ENCODE data around the gene NT5C.

NT5C gene

DNA sequence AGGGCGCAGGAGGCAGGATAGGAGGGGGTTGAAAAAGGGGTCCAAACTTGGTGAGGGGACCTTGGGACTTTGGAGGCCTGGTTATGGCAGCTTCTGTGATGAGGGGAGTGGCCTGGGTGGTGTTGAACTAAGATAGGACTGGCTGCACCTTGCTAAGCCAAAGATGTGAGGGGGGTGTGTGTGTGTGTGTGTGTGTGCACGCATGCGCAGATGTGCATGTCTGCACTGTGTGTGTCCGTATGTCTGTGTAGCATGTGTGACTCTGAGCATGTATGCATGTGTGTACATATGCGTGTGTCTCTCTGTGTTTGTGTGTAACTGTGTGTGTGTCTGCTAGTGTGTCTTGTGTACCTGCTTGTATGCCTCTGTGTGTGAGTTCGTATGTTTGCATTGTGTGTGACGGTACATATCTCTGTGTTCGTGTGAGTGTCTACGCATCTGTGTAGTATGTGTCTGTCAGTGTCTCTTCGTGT, 39.7 kb downstream of the NT5C start:
- Histone ChIP-seq H3K4me1 (ENCODE audit: control insufficient read depth, insufficient read depth, low read length, poor library complexity, severe bottlenecking) (peaks cover 24% of the 10 kb centered on the region), H3K4me3 (ENCODE audit: extremely low read depth, insufficient read depth, low read length, poor library complexity, severe bottlenecking) (no peak overlapping the region), H3K9me3 (ENCODE audit: control insufficient read depth, low read length) (no peaks in the 10 kb centered on the region), H3K36me3 (ENCODE audit: control insufficient read depth, insufficient read depth, low read length) (no peaks in the 10 kb centered on the region), H3K27ac (ENCODE audit: low read depth, low read length, severe bottlenecking) (no peak overlapping the region)
- 84 to 87% methylated on average over 8 of the region's 10 CpGs for WGBS, 2 experiments (ENCODE audit: insufficient coverage in 2 of 2)

DNA sequence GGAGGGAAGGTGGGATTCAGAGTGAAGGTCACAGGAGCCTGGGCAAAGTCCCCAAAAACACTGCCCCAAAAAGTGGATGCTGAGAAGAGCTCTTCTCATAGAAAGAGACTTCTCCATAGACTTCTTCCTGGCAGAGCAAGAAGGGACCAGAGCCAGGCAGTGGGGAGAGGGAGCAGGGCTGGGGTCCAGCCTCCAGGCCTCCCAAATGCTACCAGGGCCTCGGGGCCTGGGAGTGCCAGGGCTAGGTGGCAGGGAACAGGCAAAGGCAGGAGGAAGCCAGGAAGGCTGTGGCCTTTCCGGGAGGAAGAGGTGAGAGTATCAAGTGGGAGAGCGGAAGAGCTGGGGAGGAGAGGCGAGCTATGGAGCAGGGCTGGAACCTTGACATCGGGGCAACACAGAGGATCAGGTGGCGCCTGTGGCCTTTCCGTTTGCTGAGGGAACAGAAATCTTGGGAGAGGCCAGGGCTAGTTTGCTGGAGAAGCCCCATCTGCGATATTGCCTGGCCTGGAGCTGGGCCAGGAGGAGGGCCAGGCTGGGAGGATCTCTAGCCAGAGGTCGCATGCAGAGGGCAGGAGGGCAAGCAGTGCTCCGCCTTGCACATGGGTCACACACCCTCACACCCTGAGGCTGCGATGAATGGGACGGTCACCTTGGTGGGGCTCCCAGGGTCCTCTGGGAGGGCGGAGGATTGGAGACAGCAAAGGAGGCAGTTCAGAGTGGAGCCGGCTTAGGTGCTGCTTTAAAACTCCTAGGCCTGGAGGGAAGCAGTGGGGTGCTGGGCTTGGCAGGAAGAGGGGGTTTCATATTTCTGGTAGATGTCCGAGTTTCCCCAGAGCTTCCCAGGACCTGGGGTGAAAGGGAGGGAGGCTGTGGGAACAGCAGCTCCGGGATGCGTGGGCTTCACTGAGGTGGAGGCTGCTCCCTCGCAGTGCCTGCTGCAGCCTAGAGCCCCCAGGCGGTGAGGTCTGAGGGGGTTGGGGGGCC, 40.4 kb downstream of the NT5C start:
- Histone ChIP-seq H3K27ac (ENCODE audit: low read depth, low read length, severe bottlenecking) (no peak overlapping the region), H3K4me3 (ENCODE audit: extremely low read depth, insufficient read depth, low read length, poor library complexity, severe bottlenecking) (no peak overlapping the region), H3K36me3 (ENCODE audit: control insufficient read depth, insufficient read depth, low read length) (no peaks in the 10 kb centered on the region), H3K9me3 (ENCODE audit: control insufficient read depth, low read length) (no peaks in the 10 kb centered on the region), H3K4me1 (ENCODE audit: control insufficient read depth, insufficient read depth, low read length, poor library complexity, severe bottlenecking) (peaks cover 24% of the 10 kb centered on the region)
- 71 to 83% methylated on average over 9 to 17 of the region's 19 CpGs for WGBS, 2 experiments (ENCODE audit: insufficient coverage in 2 of 2)

DNA sequence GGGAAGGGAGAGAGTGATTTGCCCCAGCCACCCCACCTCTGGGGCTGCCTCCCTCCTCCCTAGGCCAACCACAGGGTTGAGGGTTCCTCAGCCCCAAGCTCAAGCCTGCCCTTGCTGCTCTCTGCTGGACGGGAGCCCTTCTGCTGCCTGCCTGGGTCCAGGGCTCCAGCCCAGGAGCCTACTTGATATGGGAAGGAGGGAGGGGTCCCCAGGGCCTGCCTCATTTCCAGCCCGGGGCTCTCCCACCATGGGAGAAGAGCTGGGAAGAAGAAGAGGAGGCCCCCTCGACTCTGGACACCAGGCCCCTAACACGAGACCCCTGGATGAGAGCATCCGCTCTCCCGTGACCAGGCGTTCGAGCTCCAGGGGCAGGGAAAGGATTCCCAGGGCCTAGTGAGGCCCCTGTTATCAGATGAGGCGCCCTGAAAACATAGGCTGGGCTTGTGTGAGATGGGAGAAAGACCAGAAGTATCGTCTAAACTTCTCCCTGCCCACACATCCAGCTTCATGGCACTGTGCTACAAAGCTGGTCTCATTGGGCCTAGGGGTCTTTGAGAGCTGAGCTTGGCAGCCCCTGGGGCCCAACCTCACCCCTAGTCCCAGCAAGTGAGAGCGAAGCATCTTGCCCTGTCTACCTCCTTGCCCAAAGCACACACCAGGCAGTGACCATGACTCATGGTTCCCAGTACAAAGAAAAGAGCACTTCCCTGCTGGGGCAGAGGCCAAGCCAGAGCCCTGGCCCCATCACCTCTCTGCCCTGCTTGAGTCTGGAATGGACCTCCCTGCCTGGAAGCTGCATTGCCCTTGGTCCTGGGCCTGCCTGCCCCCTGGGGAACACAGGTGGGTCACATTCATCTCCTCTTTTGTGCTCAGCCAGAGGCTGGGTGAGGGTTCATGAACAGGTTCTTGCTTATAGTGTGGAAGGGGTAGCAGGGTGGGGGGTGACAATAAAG, 42.8 kb downstream of the NT5C start:
- peak overlapping the region; percentile 62 for H3K4me3 ChIP-seq (ENCODE audit: extremely low read depth, insufficient read depth, low read length, poor library complexity, severe bottlenecking)
- no peaks in the 10 kb centered on the region for H3K36me3 ChIP-seq (ENCODE audit: control insufficient read depth, insufficient read depth, low read length)
- peak overlapping the region; percentile 87 for H3K27ac ChIP-seq (ENCODE audit: low read depth, low read length, severe bottlenecking)
- WGBS, 2 experiments (ENCODE audit: insufficient coverage in 2 of 2): 73% methylated on average over 8 to 9 of the region's 11 CpGs
- H3K4me1 ChIP-seq (ENCODE audit: control insufficient read depth, insufficient read depth, low read length, poor library complexity, severe bottlenecking): peaks cover 24% of the 10 kb centered on the region
- H3K9me3 ChIP-seq (ENCODE audit: control insufficient read depth, low read length): no peaks in the 10 kb centered on the region

DNA sequence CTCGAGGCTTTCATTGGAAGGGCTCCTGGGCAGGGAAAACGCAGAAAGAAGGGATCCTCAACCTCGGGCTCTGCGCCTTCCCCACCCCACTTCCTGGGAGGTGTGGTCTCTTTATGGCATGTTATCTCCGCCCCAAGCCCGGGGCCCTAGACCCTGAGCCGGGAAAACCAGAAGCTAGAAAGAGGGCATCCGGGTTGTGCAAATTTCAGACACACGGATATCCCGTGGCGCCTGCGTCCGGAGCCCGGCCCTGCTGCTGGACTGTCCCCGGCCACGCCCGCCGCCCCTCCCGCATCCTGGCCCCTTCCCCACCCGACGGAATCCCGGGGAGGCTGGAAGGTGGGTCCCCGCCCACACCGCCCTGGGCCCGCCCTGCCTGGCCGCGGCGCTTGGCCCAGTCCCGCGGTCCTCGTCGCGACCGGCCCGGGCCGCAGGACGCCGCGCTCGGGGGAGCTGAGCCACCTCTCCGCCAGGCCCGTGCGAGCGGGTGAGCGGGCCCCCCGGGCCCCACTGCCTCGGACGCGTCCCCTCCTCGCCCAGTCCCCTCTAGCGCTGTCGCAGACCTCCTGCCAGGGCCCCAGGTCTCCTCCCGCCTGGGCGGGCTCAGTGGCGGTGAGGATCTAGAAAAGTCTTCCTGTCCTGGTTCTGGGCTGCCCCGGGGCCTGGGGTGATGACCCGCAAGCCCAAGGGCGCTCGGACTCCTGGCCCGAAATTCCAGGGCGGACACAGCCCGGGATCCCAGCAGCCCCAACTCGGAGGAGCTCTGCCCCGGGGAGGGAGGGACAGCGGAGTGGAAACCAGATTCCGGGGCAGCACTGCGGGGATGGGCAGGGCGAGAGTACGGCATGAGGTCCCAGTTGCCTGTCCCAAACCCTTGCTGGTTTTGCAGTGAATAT, 43.7 kb downstream of the NT5C start, which contains the start of gene SLC16A5:
Gene SLC16A5, plus strand, starts transcription at position 397 of the 896 bp plus-strand sequence. CDS start 5,683 bp downstream, outside the sequence.
- 0 to 3% methylated on average over 51 to 64 of the region's 69 CpGs for WGBS, 2 experiments (ENCODE audit: insufficient coverage in 2 of 2)
- H3K9me3 ChIP-seq (ENCODE audit: control insufficient read depth, low read length): no peaks in the 10 kb centered on the region
- H3K4me1 ChIP-seq (ENCODE audit: control insufficient read depth, insufficient read depth, low read length, poor library complexity, severe bottlenecking): peaks cover 25% of the 10 kb centered on the region
- H3K27ac ChIP-seq (ENCODE audit: low read depth, low read length, severe bottlenecking): peak within 1 kb of the TSS; percentile 87
- H3K36me3 ChIP-seq (ENCODE audit: control insufficient read depth, insufficient read depth, low read length): no peaks in the 10 kb centered on the region
- H3K4me3 ChIP-seq (ENCODE audit: extremely low read depth, insufficient read depth, low read length, poor library complexity, severe bottlenecking): peak within 1 kb of the TSS; percentile 62

DNA sequence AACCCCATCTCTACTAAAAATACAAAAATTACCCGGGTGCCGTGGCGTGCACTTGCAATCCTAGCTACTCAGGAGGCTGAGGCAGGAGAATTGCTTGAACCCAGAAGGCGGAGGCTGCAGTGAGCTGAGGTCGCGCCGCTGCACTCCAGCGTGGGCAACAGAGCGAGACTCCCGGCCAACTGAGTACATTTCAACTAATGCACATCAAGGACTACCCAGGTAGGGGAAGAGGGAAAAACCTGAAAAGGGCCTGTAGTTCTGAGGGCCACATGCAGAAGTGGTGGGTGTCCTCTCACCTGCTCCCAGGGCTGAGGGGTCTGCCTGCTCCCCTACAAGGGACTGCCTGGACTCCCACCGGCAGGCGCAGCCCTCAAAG, 44.4 kb downstream of the NT5C start:
- Histone ChIP-seq H3K36me3 (ENCODE audit: control insufficient read depth, insufficient read depth, low read length) (no peaks in the 10 kb centered on the region), H3K9me3 (ENCODE audit: control insufficient read depth, low read length) (no peaks in the 10 kb centered on the region), H3K27ac (ENCODE audit: low read depth, low read length, severe bottlenecking) (peak overlapping the region; percentile 87), H3K4me3 (ENCODE audit: extremely low read depth, insufficient read depth, low read length, poor library complexity, severe bottlenecking) (peak overlapping the region; percentile 62), H3K4me1 (ENCODE audit: control insufficient read depth, insufficient read depth, low read length, poor library complexity, severe bottlenecking) (peaks cover 25% of the 10 kb centered on the region)
- 65 to 94% methylated on average over 4 to 5 of the region's 12 CpGs for WGBS, 2 experiments (ENCODE audit: insufficient coverage in 2 of 2)

DNA sequence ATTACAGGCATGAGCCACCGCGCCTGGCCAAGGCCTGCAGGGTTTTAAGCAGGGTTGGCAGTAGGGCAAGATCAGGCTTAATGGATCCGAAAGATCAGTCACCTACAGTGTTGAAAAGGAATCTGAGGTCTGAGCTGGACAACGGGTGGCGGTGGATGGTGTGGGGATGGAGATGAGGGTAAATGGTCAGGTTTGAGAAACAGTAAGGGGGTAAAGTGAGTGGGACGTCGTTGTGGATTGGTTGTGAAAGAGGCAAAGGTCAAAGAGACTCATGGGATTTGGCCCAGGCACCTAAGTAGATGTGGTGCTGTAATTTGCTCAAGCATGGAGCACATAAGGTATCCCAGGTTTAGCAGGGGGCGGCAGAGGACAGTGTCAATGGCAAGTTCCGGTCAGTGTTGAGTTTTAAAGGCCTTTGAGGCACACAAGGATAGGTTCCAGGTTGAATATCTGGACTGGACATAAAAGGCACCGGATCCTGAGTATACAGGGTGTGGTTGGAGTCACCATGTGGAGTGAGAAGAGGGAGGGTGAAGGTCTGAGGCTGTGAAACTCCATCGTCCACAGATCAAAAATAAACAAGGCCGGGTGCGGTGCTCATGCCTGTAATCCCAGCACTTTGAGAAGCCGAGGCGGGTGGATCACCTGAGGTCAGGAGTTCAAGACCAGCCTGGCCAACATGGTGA, 44.9 kb downstream of the NT5C start:
- peaks cover 20% of the 10 kb centered on the region for H3K4me1 ChIP-seq (ENCODE audit: control insufficient read depth, insufficient read depth, low read length, poor library complexity, severe bottlenecking)
- 79 to 87% methylated on average over 13 to 14 of the region's 15 CpGs for WGBS, 2 experiments (ENCODE audit: insufficient coverage in 2 of 2)
- no peaks in the 10 kb centered on the region for H3K9me3 ChIP-seq (ENCODE audit: control insufficient read depth, low read length)
- peak overlapping the region; percentile 87 for H3K27ac ChIP-seq (ENCODE audit: low read depth, low read length, severe bottlenecking)
- no peaks in the 10 kb centered on the region for H3K36me3 ChIP-seq (ENCODE audit: control insufficient read depth, insufficient read depth, low read length)
- no peak overlapping the region for H3K4me3 ChIP-seq (ENCODE audit: extremely low read depth, insufficient read depth, low read length, poor library complexity, severe bottlenecking)

DNA sequence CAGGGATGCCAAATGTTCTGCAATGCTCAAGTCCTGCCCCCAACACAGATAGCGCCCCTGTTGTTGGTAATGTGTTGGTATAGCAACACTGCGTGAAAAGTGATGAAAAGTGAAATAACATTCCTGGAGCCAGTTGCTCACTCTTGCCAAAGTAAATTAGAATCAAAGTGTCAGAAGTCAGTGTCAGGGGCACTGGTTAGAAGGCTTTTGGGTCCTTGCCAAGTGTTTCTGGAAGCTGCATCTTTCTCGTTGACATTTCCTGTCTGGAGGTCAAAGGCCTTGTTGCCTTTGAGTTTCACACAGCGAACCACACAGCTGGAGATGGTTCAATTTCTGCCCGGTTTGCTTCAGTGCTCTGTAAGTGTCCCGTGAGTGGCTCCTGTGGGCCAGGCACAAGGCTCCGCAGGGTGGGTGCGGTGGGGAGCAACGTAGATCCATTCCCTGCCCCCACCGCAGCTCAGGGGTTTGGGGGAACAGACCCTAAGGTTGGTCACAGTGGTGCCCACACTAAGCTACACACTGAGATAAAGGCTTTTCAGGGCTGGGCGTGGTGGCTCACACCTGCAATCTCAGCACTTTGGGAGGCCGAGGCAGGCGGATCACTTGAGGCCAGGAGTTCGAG, 47.4 kb downstream of the NT5C start:
- peak overlapping the region; percentile 41 for H3K27ac ChIP-seq (ENCODE audit: low read depth, low read length, severe bottlenecking)
- no peak overlapping the region for H3K4me3 ChIP-seq (ENCODE audit: extremely low read depth, insufficient read depth, low read length, poor library complexity, severe bottlenecking)
- WGBS, 2 experiments (ENCODE audit: insufficient coverage in 2 of 2): 72 to 78% methylated on average over 10 to 14 of the region's 14 CpGs
- H3K9me3 ChIP-seq (ENCODE audit: control insufficient read depth, low read length): no peaks in the 10 kb centered on the region
- H3K4me1 ChIP-seq (ENCODE audit: control insufficient read depth, insufficient read depth, low read length, poor library complexity, severe bottlenecking): peaks cover 18% of the 10 kb centered on the region
- H3K36me3 ChIP-seq (ENCODE audit: control insufficient read depth, insufficient read depth, low read length): no peaks in the 10 kb centered on the region

DNA sequence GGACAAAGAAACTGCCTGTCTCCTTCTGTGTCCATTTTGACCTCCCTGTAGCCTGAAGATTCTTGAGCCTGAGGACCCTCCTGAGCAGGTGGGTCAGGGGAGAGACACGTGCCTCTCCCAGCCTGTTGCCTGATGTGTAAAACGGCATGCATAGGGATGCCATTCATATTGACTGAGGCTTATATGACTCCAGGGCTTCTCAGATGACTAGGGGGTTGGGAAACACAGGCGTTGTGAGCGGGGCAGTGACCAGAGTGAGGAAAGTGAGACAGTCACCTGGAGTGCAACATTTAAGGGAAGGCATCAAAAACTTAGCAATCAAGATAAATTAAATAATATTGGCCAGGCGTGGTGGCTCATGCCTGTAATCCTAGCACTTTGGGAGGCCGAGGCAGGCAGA, 48.9 kb downstream of the NT5C start:
- H3K4me3 ChIP-seq (ENCODE audit: extremely low read depth, insufficient read depth, low read length, poor library complexity, severe bottlenecking): no peak overlapping the region
- H3K4me1 ChIP-seq (ENCODE audit: control insufficient read depth, insufficient read depth, low read length, poor library complexity, severe bottlenecking): peaks cover 24% of the 10 kb centered on the region
- H3K9me3 ChIP-seq (ENCODE audit: control insufficient read depth, low read length): no peaks in the 10 kb centered on the region
- WGBS, 2 experiments (ENCODE audit: insufficient coverage in 2 of 2): 58 to 85% methylated on average over 3 to 4 of the region's 6 CpGs
- no peak overlapping the region for H3K27ac ChIP-seq (ENCODE audit: low read depth, low read length, severe bottlenecking)
- no peaks in the 10 kb centered on the region for H3K36me3 ChIP-seq (ENCODE audit: control insufficient read depth, insufficient read depth, low read length)
